HEK293 (cell line): ENCODE data around the gene BCL11B.

Experiments
- GFI1B ChIP-seq: fragments of 450-650 bp; formaldehyde crosslinking; IDR thresholded peaks from 2 replicates; pipeline ENCODE4 v1.5.1; 2016; ENCODE audit warnings: missing biosample characterization, missing genetic modification characterization
- GLIS2 ChIP-seq: fragments of 450-650 bp; formaldehyde crosslinking; IDR thresholded peaks from 2 replicates; pipeline ENCODE4 v1.5.1; 2016; ENCODE audit warnings: missing biosample characterization, missing genetic modification characterization
- IKZF3 ChIP-seq: fragments of 450-650 bp; IDR thresholded peaks from 2 replicates; pipeline ENCODE4 v1.5.0; 2018; ENCODE audit warnings: missing biosample characterization, mild to moderate bottlenecking, missing genetic modification characterization, moderate library complexity
- KLF8 ChIP-seq: fragments of 450-650 bp; formaldehyde crosslinking; IDR thresholded peaks from 2 replicates; pipeline ENCODE4 v1.5.1; 2016; ENCODE audit warnings: missing biosample characterization, missing genetic modification characterization
- PRDM1 ChIP-seq: fragments of 450-650 bp; formaldehyde crosslinking; IDR thresholded peaks from 2 replicates; pipeline ENCODE4; 2016; ENCODE audit warnings: missing biosample characterization, missing genetic modification characterization
- SCRT2 ChIP-seq: fragments of 450-650 bp; formaldehyde crosslinking; IDR thresholded peaks from 2 replicates; pipeline ENCODE4 v1.5.1; 2016; ENCODE audit warnings: missing biosample characterization, missing genetic modification characterization
- TCF7L2 ChIP-seq: IDR thresholded peaks from 2 replicates; pipeline ENCODE4 v1.6.1; 2011; ENCODE audit warnings: low read depth, mild to moderate bottlenecking, inconsistent platforms, low read length, moderate library complexity, borderline replicate concordance
- ZBTB17 ChIP-seq: fragments of 450-650 bp; formaldehyde crosslinking; IDR thresholded peaks from 2 replicates; pipeline ENCODE4 v1.5.1; 2016; ENCODE audit warnings: missing biosample characterization, missing genetic modification characterization
- ZEB2 ChIP-seq: fragments of 450-650 bp; formaldehyde crosslinking; IDR thresholded peaks from 2 replicates; pipeline ENCODE4 v1.5.1; 2016; ENCODE audit warnings: missing biosample characterization, missing genetic modification characterization
- ZNF121 ChIP-seq: fragments of 450-650 bp; formaldehyde crosslinking; IDR thresholded peaks from 2 replicates; pipeline ENCODE4 v1.5.1; 2016; ENCODE audit warnings: missing biosample characterization, missing genetic modification characterization
- ZNF202 ChIP-seq: fragments of 450-650 bp; formaldehyde crosslinking; IDR thresholded peaks from 2 replicates; pipeline ENCODE4 v1.5.1; 2016; ENCODE audit warnings: missing biosample characterization, missing genetic modification characterization, borderline replicate concordance
- ZNF341 ChIP-seq: fragments of 450-650 bp; formaldehyde crosslinking; IDR thresholded peaks from 2 replicates; pipeline ENCODE4; 2016; ENCODE audit warnings: low read depth, missing biosample characterization, missing genetic modification characterization
- ZNF354C ChIP-seq: fragments of 450-650 bp; formaldehyde crosslinking; IDR thresholded peaks from 2 replicates; pipeline ENCODE4 v1.5.1; 2016; ENCODE audit warnings: missing biosample characterization, missing genetic modification characterization, low read depth, borderline replicate concordance
- ZNF394 ChIP-seq: fragments of 450-650 bp; formaldehyde crosslinking; IDR thresholded peaks from 2 replicates; pipeline ENCODE4 v1.5.1; 2016; ENCODE audit warnings: missing biosample characterization, missing genetic modification characterization, mild to moderate bottlenecking, moderate library complexity, borderline replicate concordance
- ZNF404 ChIP-seq: fragments of 450-650 bp; formaldehyde crosslinking; IDR thresholded peaks from 2 replicates; pipeline ENCODE4 v1.5.1; 2017; ENCODE audit warnings: missing biosample characterization, missing genetic modification characterization
- ZNF48 ChIP-seq: fragments of 450-650 bp; formaldehyde crosslinking; IDR thresholded peaks from 2 replicates; pipeline ENCODE4 v1.5.1; 2016; ENCODE audit warnings: missing biosample characterization, missing genetic modification characterization
- ZNF514 ChIP-seq: fragments of 450-650 bp; formaldehyde crosslinking; IDR thresholded peaks from 2 replicates; pipeline ENCODE4 v1.5.1; 2016; ENCODE audit warnings: missing biosample characterization, missing genetic modification characterization
- ZNF530 ChIP-seq: fragments of 450-650 bp; formaldehyde crosslinking; IDR thresholded peaks from 2 replicates; pipeline ENCODE4 v1.5.1; 2016; ENCODE audit warnings: low read depth, missing biosample characterization, missing genetic modification characterization
- ZNF548 ChIP-seq: fragments of 450-650 bp; formaldehyde crosslinking; IDR thresholded peaks from 2 replicates; pipeline ENCODE4 v1.5.1; 2016; ENCODE audit warnings: missing biosample characterization, missing genetic modification characterization
- ZNF561 ChIP-seq: fragments of 450-650 bp; IDR thresholded peaks from 2 replicates; pipeline ENCODE4 v1.5.1; 2018; ENCODE audit warnings: missing biosample characterization, missing genetic modification characterization, borderline replicate concordance
- ZNF660 ChIP-seq: fragments of 450-650 bp; IDR thresholded peaks from 2 replicates; pipeline ENCODE4 v1.5.1; 2018; ENCODE audit warnings: missing biosample characterization, mild to moderate bottlenecking, missing genetic modification characterization
- ZNF664 ChIP-seq: fragments of 450-650 bp; formaldehyde crosslinking; IDR thresholded peaks from 2 replicates; pipeline ENCODE4 v1.5.1; 2016; ENCODE audit warnings: missing biosample characterization, missing genetic modification characterization
- ZNF670 ChIP-seq: fragments of 450-650 bp; formaldehyde crosslinking; IDR thresholded peaks from 2 replicates; pipeline ENCODE4 v1.5.1; 2016; ENCODE audit warnings: missing biosample characterization, missing genetic modification characterization, low read depth
- ZNF830 ChIP-seq: fragments of 450-650 bp; IDR thresholded peaks from 2 replicates; pipeline ENCODE4 v1.5.0; 2018; ENCODE audit warnings: missing biosample characterization, missing genetic modification characterization, low read depth, mild to moderate bottlenecking, moderate library complexity
- ZSCAN4 ChIP-seq: fragments of 450-650 bp; formaldehyde crosslinking; IDR thresholded peaks from 2 replicates; pipeline ENCODE4 v1.5.1; 2017; ENCODE audit warnings: missing biosample characterization, missing genetic modification characterization
- ZXDB ChIP-seq: fragments of 450-650 bp; formaldehyde crosslinking; IDR thresholded peaks from 2 replicates; pipeline ENCODE4 v1.5.1; 2016; ENCODE audit warnings: missing biosample characterization, missing genetic modification characterization
- TF ChIP-seq, protein P1 (sequence below): fragments of 450-650 bp; formaldehyde crosslinking; IDR thresholded peaks from 2 replicates; pipeline ENCODE4 v1.5.1; 2016; ENCODE audit warnings: missing biosample characterization, missing genetic modification characterization
- TF ChIP-seq, protein P2 (sequence below): fragments of 450-650 bp; formaldehyde crosslinking; IDR thresholded peaks from 2 replicates; pipeline ENCODE4 v1.5.1; 2017; ENCODE audit warnings: missing biosample characterization, missing genetic modification characterization
- TF ChIP-seq, protein P3 (sequence below): fragments of 450-650 bp; formaldehyde crosslinking; IDR thresholded peaks from 2 replicates; pipeline ENCODE4 v1.5.1; 2016; ENCODE audit warnings: missing biosample characterization, missing genetic modification characterization
- TF ChIP-seq, protein P4 (sequence below): fragments of 450-650 bp; formaldehyde crosslinking; IDR thresholded peaks from 2 replicates; pipeline ENCODE4 v1.5.0; 2017; ENCODE audit warnings: missing biosample characterization, missing genetic modification characterization, borderline replicate concordance
- TF ChIP-seq, protein P5 (sequence below): fragments of 450-650 bp; formaldehyde crosslinking; IDR thresholded peaks from 2 replicates; pipeline ENCODE4 v1.5.1; 2016; ENCODE audit warnings: missing biosample characterization, missing genetic modification characterization

Gene BCL11B

DNA sequence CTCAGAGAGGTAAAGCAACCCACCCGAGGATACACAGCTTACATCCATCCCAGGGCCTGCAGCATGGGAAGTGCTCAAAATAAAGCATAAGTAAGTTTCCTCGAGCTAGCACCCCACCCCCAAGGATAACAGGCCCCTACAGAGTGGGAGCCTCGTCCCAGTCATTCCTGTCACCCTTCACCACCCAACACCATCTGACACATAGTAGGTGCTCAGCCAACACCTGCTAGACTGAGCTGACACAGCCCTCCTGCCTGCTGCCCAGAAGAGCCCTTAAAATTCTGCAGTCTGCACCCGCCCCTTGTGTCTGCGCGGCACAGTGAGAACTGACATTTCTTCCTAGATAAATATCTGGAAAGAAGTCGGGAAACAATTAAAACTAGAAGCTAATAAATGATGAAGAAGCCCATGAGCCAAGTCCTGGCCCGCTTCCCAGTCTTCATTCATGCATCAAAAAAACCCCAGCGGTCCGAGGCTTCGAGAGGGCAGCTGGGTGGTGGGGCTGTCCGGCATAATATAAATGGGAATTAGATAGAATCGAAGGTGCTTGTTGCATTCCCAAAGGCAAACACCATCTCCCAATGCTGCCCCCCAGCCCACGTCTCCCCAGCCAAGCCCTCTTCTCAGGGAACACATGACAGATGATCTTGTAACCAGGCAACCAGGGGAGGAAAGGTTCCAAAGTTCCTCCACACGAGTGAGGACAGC is 76.2 kb downstream of the BCL11B start (continued):
- TF ChIP-seq ZNF394 (tag by site-specific recombination), result no peak
- no peak for TF ChIP-seq GFI1B
- TF ChIP-seq PRDM1 (tag by site-specific recombination), result no peak
- TF ChIP-seq ZNF830 (tag by site-specific recombination), result no peak
- no peak for TF ChIP-seq ZNF660
- TF ChIP-seq ZNF670, result no peak
- TF ChIP-seq, protein P1, sequence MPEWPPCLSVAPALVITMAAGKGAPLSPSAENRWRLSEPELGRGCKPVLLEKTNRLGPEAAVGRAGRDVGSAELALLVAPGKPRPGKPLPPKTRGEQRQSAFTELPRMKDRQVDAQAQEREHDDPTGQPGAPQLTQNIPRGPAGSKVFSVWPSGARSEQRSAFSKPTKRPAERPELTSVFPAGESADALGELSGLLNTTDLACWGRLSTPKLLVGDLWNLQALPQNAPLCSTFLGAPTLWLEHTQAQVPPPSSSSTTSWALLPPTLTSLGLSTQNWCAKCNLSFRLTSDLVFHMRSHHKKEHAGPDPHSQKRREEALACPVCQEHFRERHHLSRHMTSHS, result no peak
- TF ChIP-seq ZNF121 (tag by site-specific recombination), result no peak
- TF ChIP-seq ZNF404 (tag by site-specific recombination), result no peak
- TF ChIP-seq, protein P2, sequence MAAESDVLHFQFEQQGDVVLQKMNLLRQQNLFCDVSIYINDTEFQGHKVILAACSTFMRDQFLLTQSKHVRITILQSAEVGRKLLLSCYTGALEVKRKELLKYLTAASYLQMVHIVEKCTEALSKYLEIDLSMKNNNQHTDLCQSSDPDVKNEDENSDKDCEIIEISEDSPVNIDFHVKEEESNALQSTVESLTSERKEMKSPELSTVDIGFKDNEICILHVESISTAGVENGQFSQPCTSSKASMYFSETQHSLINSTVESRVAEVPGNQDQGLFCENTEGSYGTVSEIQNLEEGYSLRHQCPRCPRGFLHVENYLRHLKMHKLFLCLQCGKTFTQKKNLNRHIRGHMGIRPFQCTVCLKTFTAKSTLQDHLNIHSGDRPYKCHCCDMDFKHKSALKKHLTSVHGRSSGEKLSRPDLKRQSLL (tag by site-specific recombination), result peak; percentile 46
- TF ChIP-seq IKZF3 (tag by site-specific recombination), result peak; percentile 86
- no peak for TF ChIP-seq ZNF202 (tag by site-specific recombination)
- no peak for TF ChIP-seq ZNF514
- TF ChIP-seq, protein P3, sequence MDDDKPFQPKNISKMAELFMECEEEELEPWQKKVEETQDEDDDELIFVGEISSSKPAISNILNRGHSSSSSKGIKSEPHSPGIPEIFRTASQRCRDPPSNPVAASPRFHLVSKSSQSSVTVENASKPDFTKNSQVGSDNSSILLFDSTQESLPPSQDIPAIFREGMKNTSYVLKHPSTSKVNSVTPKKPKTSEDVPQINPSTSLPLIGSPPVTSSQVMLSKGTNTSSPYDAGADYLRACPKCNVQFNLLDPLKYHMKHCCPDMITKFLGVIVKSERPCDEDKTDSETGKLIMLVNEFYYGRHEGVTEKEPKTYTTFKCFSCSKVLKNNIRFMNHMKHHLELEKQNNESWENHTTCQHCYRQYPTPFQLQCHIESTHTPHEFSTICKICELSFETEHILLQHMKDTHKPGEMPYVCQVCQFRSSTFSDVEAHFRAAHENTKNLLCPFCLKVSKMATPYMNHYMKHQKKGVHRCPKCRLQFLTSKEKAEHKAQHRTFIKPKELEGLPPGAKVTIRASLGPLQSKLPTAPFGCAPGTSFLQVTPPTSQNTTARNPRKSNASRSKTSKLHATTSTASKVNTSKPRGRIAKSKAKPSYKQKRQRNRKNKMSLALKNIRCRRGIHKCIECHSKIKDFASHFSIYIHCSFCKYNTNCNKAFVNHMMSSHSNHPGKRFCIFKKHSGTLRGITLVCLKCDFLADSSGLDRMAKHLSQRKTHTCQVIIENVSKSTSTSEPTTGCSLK (tag by site-specific recombination), result no peak
- TF ChIP-seq ZXDB (tag by site-specific recombination), result no peak
- peak; percentile 50 for TF ChIP-seq ZNF341
- peak; percentile 95 for TF ChIP-seq ZNF664 (tag by site-specific recombination)
- no peak for TF ChIP-seq SCRT2 (tag by site-specific recombination)
- no peak for TF ChIP-seq ZSCAN4
- TF ChIP-seq ZNF48 (tag by site-specific recombination), result no peak
- no peak for TF ChIP-seq KLF8
- TF ChIP-seq ZNF530 (tag by site-specific recombination), result no peak
- TF ChIP-seq, protein P4, sequence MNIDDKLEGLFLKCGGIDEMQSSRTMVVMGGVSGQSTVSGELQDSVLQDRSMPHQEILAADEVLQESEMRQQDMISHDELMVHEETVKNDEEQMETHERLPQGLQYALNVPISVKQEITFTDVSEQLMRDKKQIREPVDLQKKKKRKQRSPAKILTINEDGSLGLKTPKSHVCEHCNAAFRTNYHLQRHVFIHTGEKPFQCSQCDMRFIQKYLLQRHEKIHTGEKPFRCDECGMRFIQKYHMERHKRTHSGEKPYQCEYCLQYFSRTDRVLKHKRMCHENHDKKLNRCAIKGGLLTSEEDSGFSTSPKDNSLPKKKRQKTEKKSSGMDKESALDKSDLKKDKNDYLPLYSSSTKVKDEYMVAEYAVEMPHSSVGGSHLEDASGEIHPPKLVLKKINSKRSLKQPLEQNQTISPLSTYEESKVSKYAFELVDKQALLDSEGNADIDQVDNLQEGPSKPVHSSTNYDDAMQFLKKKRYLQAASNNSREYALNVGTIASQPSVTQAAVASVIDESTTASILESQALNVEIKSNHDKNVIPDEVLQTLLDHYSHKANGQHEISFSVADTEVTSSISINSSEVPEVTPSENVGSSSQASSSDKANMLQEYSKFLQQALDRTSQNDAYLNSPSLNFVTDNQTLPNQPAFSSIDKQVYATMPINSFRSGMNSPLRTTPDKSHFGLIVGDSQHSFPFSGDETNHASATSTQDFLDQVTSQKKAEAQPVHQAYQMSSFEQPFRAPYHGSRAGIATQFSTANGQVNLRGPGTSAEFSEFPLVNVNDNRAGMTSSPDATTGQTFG (tag by site-specific recombination), result no peak
- TF ChIP-seq ZNF354C, result no peak
- TF ChIP-seq ZNF548 (tag by site-specific recombination), result no peak
- TF ChIP-seq ZNF561 (tag by site-specific recombination), result no peak
- no peak for TF ChIP-seq TCF7L2
- no peak for TF ChIP-seq ZBTB17 (tag by site-specific recombination)
- TF ChIP-seq, protein P5, sequence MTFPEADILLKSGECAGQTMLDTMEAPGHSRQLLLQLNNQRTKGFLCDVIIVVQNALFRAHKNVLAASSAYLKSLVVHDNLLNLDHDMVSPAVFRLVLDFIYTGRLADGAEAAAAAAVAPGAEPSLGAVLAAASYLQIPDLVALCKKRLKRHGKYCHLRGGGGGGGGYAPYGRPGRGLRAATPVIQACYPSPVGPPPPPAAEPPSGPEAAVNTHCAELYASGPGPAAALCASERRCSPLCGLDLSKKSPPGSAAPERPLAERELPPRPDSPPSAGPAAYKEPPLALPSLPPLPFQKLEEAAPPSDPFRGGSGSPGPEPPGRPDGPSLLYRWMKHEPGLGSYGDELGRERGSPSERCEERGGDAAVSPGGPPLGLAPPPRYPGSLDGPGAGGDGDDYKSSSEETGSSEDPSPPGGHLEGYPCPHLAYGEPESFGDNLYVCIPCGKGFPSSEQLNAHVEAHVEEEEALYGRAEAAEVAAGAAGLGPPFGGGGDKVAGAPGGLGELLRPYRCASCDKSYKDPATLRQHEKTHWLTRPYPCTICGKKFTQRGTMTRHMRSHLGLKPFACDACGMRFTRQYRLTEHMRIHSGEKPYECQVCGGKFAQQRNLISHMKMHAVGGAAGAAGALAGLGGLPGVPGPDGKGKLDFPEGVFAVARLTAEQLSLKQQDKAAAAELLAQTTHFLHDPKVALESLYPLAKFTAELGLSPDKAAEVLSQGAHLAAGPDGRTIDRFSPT (tag by site-specific recombination), result no peak
- peak; percentile 53; the same call in 1 of the 2 replicates for TF ChIP-seq ZEB2 (tag by site-specific recombination)
- TF ChIP-seq GLIS2 (tag by site-specific recombination), result no peak
